ENCODE measurements around the gene POC1A. TPM values are rescaled to one million over a fixed set of nuclear protein-coding genes. Genes with fewer than 3 reads are reported as not detected.

POC1A gene
- total RNA-seq, 1 donor from 2014 or later: 24.1 TPM

- Mint-ChIP-seq H3K4me1 (no peaks in the 10 kb centered on the region), H3K4me3 (no peak overlapping the region), H3K27me3 (no peaks in the 10 kb centered on the region), H3K9me3 (no peaks in the 10 kb centered on the region), H3K36me3 (ENCODE audit: low read depth) (no peaks in the 10 kb centered on the region), H3K27ac (no peak overlapping the region)
- DNase-seq: no peak
- intact Hi-C loops (cut with micrococcal nuclease): no loop called here
These were observed 85.5 kb downstream of the POC1A start for GRCh38 chr3:52068730-52069129.

- H3K4me1 Mint-ChIP-seq: no peaks in the 10 kb centered on the region
These were observed 86.1 kb downstream of the POC1A start for GRCh38 chr3:52068055-52068571.

GRCh38 chr3:52067526-52067925 is 86.7 kb downstream of the POC1A start:
- H3K9me3 Mint-ChIP-seq: no peaks in the 10 kb centered on the region
- no peaks in the 10 kb centered on the region for H3K4me1 Mint-ChIP-seq
- intact Hi-C loops (cut with micrococcal nuclease): no loop called here
- H3K4me3 Mint-ChIP-seq: no peak overlapping the region
- H3K27me3 Mint-ChIP-seq: no peaks in the 10 kb centered on the region
- H3K36me3 Mint-ChIP-seq (ENCODE audit: low read depth): no peaks in the 10 kb centered on the region
- no peak overlapping the region for H3K27ac Mint-ChIP-seq
- DNase-seq: no peak

More at GRCh38 chr3:52068055-52068571, 86.1 kb downstream of the POC1A start:
- Mint-ChIP-seq H3K36me3 (ENCODE audit: low read depth) (no peaks in the 10 kb centered on the region), H3K4me3 (no peak overlapping the region), H3K27ac (no peak overlapping the region), H3K9me3 (no peaks in the 10 kb centered on the region), H3K27me3 (no peaks in the 10 kb centered on the region)
- DNase-seq: no peak
- intact Hi-C loops (cut with micrococcal nuclease): no loop called here

- no peak overlapping the region for H3K27ac Mint-ChIP-seq
- no peak overlapping the region for H3K4me3 Mint-ChIP-seq
- no peaks in the 10 kb centered on the region for H3K27me3 Mint-ChIP-seq
- intact Hi-C loops (cut with micrococcal nuclease): no loop called here
- no peaks in the 10 kb centered on the region for H3K9me3 Mint-ChIP-seq
- DNase-seq: no peak
- no peaks in the 10 kb centered on the region for H3K36me3 Mint-ChIP-seq (ENCODE audit: low read depth)
- no peaks in the 10 kb centered on the region for H3K4me1 Mint-ChIP-seq
These were observed 87.2 kb downstream of the POC1A start for GRCh38 chr3:52067046-52067445.

GRCh38 chr3:52065264-52065756 is 88.9 kb downstream of the POC1A start:
- intact Hi-C loops (cut with micrococcal nuclease): no loop called here
- no peak overlapping the region for H3K4me3 Mint-ChIP-seq

GRCh38 chr3:52064561-52064960 is 89.7 kb downstream of the POC1A start:
- H3K27ac Mint-ChIP-seq: no peak overlapping the region
- H3K27me3 Mint-ChIP-seq: no peaks in the 10 kb centered on the region
- no peaks in the 10 kb centered on the region for H3K36me3 Mint-ChIP-seq (ENCODE audit: low read depth)
- intact Hi-C loops (cut with micrococcal nuclease): no loop called here
- no peaks in the 10 kb centered on the region for H3K9me3 Mint-ChIP-seq
- H3K4me1 Mint-ChIP-seq: no peaks in the 10 kb centered on the region
- no peak for DNase-seq
- H3K4me3 Mint-ChIP-seq: no peak overlapping the region

More at GRCh38 chr3:52065264-52065756, 88.9 kb downstream of the POC1A start:
- no peak for DNase-seq
- H3K36me3 Mint-ChIP-seq (ENCODE audit: low read depth): no peaks in the 10 kb centered on the region
- no peaks in the 10 kb centered on the region for H3K27me3 Mint-ChIP-seq
- no peak overlapping the region for H3K27ac Mint-ChIP-seq
- no peaks in the 10 kb centered on the region for H3K9me3 Mint-ChIP-seq
- no peaks in the 10 kb centered on the region for H3K4me1 Mint-ChIP-seq

GRCh38 chr3:52063026-52063723 is 91.0 kb downstream of the POC1A start:
- intact Hi-C loops (cut with micrococcal nuclease): no loop called here
- Mint-ChIP-seq H3K4me3 (no peak overlapping the region), H3K4me1 (no peaks in the 10 kb centered on the region), H3K27me3 (no peaks in the 10 kb centered on the region), H3K36me3 (ENCODE audit: low read depth) (no peaks in the 10 kb centered on the region), H3K27ac (peak overlapping the region; percentile 58), H3K9me3 (no peaks in the 10 kb centered on the region)
- DNase-seq: no peak

GRCh38 chr3:52062505-52062904 is 91.7 kb downstream of the POC1A start:
- no peak for DNase-seq
- no peaks in the 10 kb centered on the region for H3K9me3 Mint-ChIP-seq
- no peaks in the 10 kb centered on the region for H3K27me3 Mint-ChIP-seq
- peaks cover 2% of the 10 kb centered on the region for H3K4me1 Mint-ChIP-seq
- H3K4me3 Mint-ChIP-seq: no peak overlapping the region
- H3K36me3 Mint-ChIP-seq (ENCODE audit: low read depth): no peaks in the 10 kb centered on the region
- H3K27ac Mint-ChIP-seq: no peak overlapping the region
- intact Hi-C loops (cut with micrococcal nuclease): no loop called here

GRCh38 chr3:52061121-52061910 is 92.9 kb downstream of the POC1A start:
- H3K27me3 Mint-ChIP-seq: no peaks in the 10 kb centered on the region
- DNase-seq: no peak
- intact Hi-C loops (cut with micrococcal nuclease): no loop called here
- no peaks in the 10 kb centered on the region for H3K36me3 Mint-ChIP-seq (ENCODE audit: low read depth)
- no peak overlapping the region for H3K4me3 Mint-ChIP-seq
- peaks cover 9% of the 10 kb centered on the region for H3K4me1 Mint-ChIP-seq
- no peak overlapping the region for H3K27ac Mint-ChIP-seq
- H3K9me3 Mint-ChIP-seq: no peaks in the 10 kb centered on the region

- DNase-seq: no peak
- H3K27me3 Mint-ChIP-seq: no peaks in the 10 kb centered on the region
- H3K9me3 Mint-ChIP-seq: no peaks in the 10 kb centered on the region
- no peaks in the 10 kb centered on the region for H3K36me3 Mint-ChIP-seq (ENCODE audit: low read depth)
- H3K4me3 Mint-ChIP-seq: no peak overlapping the region
- no peak overlapping the region for H3K27ac Mint-ChIP-seq
- peaks cover 9% of the 10 kb centered on the region for H3K4me1 Mint-ChIP-seq
- intact Hi-C loops (cut with micrococcal nuclease): loop anchor here (5.0 to 10.0 kb wide), 4 partner anchors 218 to 1445 kb away; partner anchors contain the start of genes CISH, DCAF1, MAPKAPK3 and TEX264
These were observed 94.4 kb downstream of the POC1A start for GRCh38 chr3:52059781-52060180.

GRCh38 chr3:52057812-52058495 is 96.3 kb downstream of the POC1A start:
- no peaks in the 10 kb centered on the region for H3K9me3 Mint-ChIP-seq

GRCh38 chr3:52056968-52057811 is 97.0 kb downstream of the POC1A start:
- Mint-ChIP-seq H3K4me1 (peaks cover 34% of the 10 kb centered on the region), H3K36me3 (ENCODE audit: low read depth) (peaks cover 21% of the 10 kb centered on the region), H3K27ac (peak overlapping the region; percentile 95), H3K9me3 (no peaks in the 10 kb centered on the region), H3K27me3 (no peaks in the 10 kb centered on the region), H3K4me3 (peak overlapping the region; percentile 89)
- intact Hi-C loops (cut with micrococcal nuclease): loop anchor here (1.0 to 10.0 kb wide), 10 partner anchors 30 to 1442 kb away; partner anchors contain the start of genes ABHD14B, ALAS1, CISH and DCAF1
- DNase-seq: peak; percentile 100

More at GRCh38 chr3:52057812-52058495, 96.3 kb downstream of the POC1A start:
- peak overlapping the region; percentile 95 for H3K27ac Mint-ChIP-seq
- H3K4me1 Mint-ChIP-seq: peaks cover 27% of the 10 kb centered on the region
- no peaks in the 10 kb centered on the region for H3K27me3 Mint-ChIP-seq
- peaks cover 15% of the 10 kb centered on the region for H3K36me3 Mint-ChIP-seq (ENCODE audit: low read depth)
- peak; percentile 63 for DNase-seq
- intact Hi-C loops (cut with micrococcal nuclease): loop anchor here (1.0 to 10.0 kb wide), 10 partner anchors 29 to 1443 kb away; partner anchors contain the start of genes ABHD14B, ALAS1, CISH and DCAF1
- peak overlapping the region; percentile 89 for H3K4me3 Mint-ChIP-seq
